ENCODE data around the gene ZNF432.

- TF ChIP-seq CTCF (IDR thresholded peaks at IDR 0.05 in 8 of 11, conservative IDR thresholded peaks at IDR 0.05 in 3 of 11) (no peak), POLR2A (IDR thresholded peaks at IDR 0.05) (no peak), POLR2AphosphoS5 (IDR thresholded peaks at IDR 0.05) (no peak)
These were observed 21.9 kb upstream of the ZNF432 start for GRCh38 chr19:52070496-52070895.

Measured in spleen (tissue), 7 donors.